ENCODE data around the gene POU6F2.

The POU6F2 gene

DNA sequence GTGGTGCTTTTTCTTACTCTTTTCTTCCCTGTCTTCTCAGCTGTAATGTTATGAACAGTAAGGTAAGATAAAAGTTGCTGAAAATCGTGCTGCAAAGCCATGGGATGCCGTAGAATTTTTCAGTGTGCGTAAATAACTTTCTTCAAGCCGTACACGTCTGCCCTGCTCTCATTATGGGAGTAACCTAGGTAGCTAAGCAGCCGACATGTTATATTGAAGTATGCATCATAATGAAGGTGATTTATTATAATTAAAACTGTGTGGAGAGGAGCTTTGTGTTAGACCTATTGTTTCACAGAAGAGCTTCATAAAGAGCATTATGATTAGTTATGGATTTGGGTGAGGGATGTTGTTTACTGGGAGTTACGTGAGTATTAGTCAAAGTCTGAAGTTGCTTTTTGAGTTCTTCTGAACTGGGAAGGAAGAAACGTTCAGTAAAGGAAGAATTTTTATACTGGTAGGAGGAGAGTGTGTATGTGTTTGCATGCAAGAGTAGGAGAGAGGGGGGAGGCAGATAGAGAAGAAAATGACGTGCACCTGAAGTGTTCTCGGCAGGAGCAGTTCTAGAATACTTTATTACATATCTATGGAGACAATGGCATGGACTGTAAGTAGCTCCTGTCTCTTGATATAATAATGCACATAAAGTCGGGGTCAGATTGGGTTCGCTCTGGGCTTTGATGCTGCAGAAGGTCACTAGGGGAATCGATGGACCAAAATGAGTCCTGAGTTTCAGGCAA lies 56.3 kb downstream of the POU6F2 start:
- H3K27me3 ChIP-seq (ENCODE audit: insufficient read depth, low read length) = peaks cover 50% of the 10 kb centered on the region
- no peaks in the 10 kb centered on the region for H3K36me3 ChIP-seq (ENCODE audit: insufficient read depth, low read length)
- no peak overlapping the region for H3K4me3 ChIP-seq (ENCODE audit: low read depth, low read length)
- no peaks in the 10 kb centered on the region for H3K79me2 ChIP-seq (ENCODE audit: control insufficient read depth, insufficient read depth, low read length, unreplicated experiment)
- no peak overlapping the region for H2AFZ ChIP-seq (ENCODE audit: low read length, unreplicated experiment)
- no peak overlapping the region for H3K27ac ChIP-seq (ENCODE audit: low read depth, low read length)
- no peaks in the 10 kb centered on the region for H3K4me1 ChIP-seq (ENCODE audit: control insufficient read depth, insufficient read depth, low read length, unreplicated experiment)

DNA sequence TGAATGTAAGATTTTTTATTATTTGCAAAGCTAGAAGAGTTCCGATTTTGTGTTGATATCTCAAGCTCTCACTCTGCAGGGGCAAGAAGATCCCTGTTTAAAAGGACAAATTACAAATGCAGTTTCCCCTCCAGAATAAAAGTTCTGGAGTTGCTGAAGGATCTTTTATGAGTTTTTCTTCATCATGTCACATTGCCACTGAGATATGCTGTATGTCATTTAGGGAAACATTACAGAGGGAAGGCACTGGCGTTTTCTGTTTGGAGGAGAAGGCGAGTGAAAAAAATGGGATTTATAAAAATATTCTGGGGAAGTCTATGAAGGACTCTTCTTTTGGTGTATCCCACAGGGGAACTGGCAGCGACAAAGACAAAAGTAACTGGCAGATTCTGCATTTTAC lies 57.4 kb downstream of the POU6F2 start:
- H3K36me3 ChIP-seq (ENCODE audit: insufficient read depth, low read length) = no peaks in the 10 kb centered on the region
- no peaks in the 10 kb centered on the region for H3K79me2 ChIP-seq (ENCODE audit: control insufficient read depth, insufficient read depth, low read length, unreplicated experiment)
- H3K4me3 ChIP-seq (ENCODE audit: low read depth, low read length) = no peak overlapping the region
- H2AFZ ChIP-seq (ENCODE audit: low read length, unreplicated experiment) = no peak overlapping the region
- H3K27ac ChIP-seq (ENCODE audit: low read depth, low read length) = no peak overlapping the region
- no peaks in the 10 kb centered on the region for H3K4me1 ChIP-seq (ENCODE audit: control insufficient read depth, insufficient read depth, low read length, unreplicated experiment)
- peaks cover 50% of the 10 kb centered on the region for H3K27me3 ChIP-seq (ENCODE audit: insufficient read depth, low read length)

DNA sequence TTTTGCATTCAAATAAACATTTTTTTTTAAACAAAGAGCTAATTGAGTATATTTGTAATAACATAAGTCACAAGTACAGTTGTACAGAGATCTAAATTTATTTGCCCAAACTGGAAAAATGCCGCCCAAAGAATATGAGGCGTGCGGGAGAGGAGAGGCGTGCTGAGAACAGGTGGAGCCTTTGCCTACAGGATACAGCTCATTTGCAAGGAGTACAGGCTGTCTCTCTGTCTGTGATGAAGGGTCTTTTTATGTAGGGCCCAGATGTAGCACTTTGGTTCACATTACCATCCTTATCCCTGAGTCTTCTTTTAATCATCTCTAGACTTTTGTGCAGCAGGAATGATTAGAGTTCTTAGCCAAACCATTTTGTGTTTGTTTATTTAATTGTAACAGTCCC lies 58.2 kb downstream of the POU6F2 start:
- Histone ChIP-seq H2AFZ (ENCODE audit: low read length, unreplicated experiment) (no peak overlapping the region), H3K27ac (ENCODE audit: low read depth, low read length) (no peak overlapping the region), H3K36me3 (ENCODE audit: insufficient read depth, low read length) (no peaks in the 10 kb centered on the region), H3K79me2 (ENCODE audit: control insufficient read depth, insufficient read depth, low read length, unreplicated experiment) (no peaks in the 10 kb centered on the region), H3K4me1 (ENCODE audit: control insufficient read depth, insufficient read depth, low read length, unreplicated experiment) (no peaks in the 10 kb centered on the region), H3K4me3 (ENCODE audit: low read depth, low read length) (no peak overlapping the region), H3K27me3 (ENCODE audit: insufficient read depth, low read length) (peaks cover 50% of the 10 kb centered on the region)

- Histone ChIP-seq H3K27ac (ENCODE audit: low read depth, low read length) (no peak overlapping the region), H3K4me1 (ENCODE audit: control insufficient read depth, insufficient read depth, low read length, unreplicated experiment) (no peaks in the 10 kb centered on the region), H2AFZ (ENCODE audit: low read length, unreplicated experiment) (no peak overlapping the region)
Measured at GRCh38 chr7:39042670-39043069, 65.0 kb downstream of the POU6F2 start.

GRCh38 chr7:39043531-39043930 lies 65.8 kb downstream of the POU6F2 start:
- Histone ChIP-seq H2AFZ (ENCODE audit: low read length, unreplicated experiment) (no peak overlapping the region), H3K27ac (ENCODE audit: low read depth, low read length) (no peak overlapping the region), H3K36me3 (ENCODE audit: insufficient read depth, low read length) (no peaks in the 10 kb centered on the region), H3K4me1 (ENCODE audit: control insufficient read depth, insufficient read depth, low read length, unreplicated experiment) (no peaks in the 10 kb centered on the region), H3K4me3 (ENCODE audit: low read depth, low read length) (no peak overlapping the region), H3K27me3 (ENCODE audit: insufficient read depth, low read length) (0 out of 2 replicates have a peak, but pooled peaks cover 4% of the 10 kb centered on the region), H3K79me2 (ENCODE audit: control insufficient read depth, insufficient read depth, low read length, unreplicated experiment) (no peaks in the 10 kb centered on the region)

More at GRCh38 chr7:39042670-39043069, 65.0 kb downstream of the POU6F2 start:
- Histone ChIP-seq H3K79me2 (ENCODE audit: control insufficient read depth, insufficient read depth, low read length, unreplicated experiment) (no peaks in the 10 kb centered on the region), H3K36me3 (ENCODE audit: insufficient read depth, low read length) (no peaks in the 10 kb centered on the region), H3K4me3 (ENCODE audit: low read depth, low read length) (no peak overlapping the region), H3K27me3 (ENCODE audit: insufficient read depth, low read length) (0 out of 2 replicates have a peak, but pooled peaks cover 6% of the 10 kb centered on the region)

DNA sequence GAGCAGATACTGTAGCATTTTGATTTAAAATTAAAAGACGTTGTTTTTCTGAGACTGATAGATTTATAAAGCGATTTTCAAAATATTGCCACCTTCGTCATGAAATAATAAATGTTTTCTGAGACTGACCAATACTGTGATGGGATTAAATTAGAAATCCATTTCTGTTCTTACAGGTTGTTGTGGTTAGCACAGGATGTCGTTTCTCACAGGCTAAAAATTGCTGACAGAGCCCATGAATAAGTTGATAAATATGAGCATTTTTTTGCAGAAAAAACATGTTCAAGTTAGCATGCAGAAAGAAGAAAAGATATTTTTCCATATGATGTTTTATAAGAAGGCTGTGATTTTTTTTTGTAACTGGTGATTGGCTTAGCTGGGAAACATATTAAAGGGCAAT lies 66.8 kb downstream of the POU6F2 start:
- no peak overlapping the region for H3K27ac ChIP-seq (ENCODE audit: low read depth, low read length)
- H3K79me2 ChIP-seq (ENCODE audit: control insufficient read depth, insufficient read depth, low read length, unreplicated experiment) = no peaks in the 10 kb centered on the region
- H2AFZ ChIP-seq (ENCODE audit: low read length, unreplicated experiment) = no peak overlapping the region
- H3K4me3 ChIP-seq (ENCODE audit: low read depth, low read length) = no peak overlapping the region
- no peaks in the 10 kb centered on the region for H3K27me3 ChIP-seq (ENCODE audit: insufficient read depth, low read length)
- no peaks in the 10 kb centered on the region for H3K36me3 ChIP-seq (ENCODE audit: insufficient read depth, low read length)
- no peaks in the 10 kb centered on the region for H3K4me1 ChIP-seq (ENCODE audit: control insufficient read depth, insufficient read depth, low read length, unreplicated experiment)

- Histone ChIP-seq H3K79me2 (ENCODE audit: control insufficient read depth, insufficient read depth, low read length, unreplicated experiment) (no peaks in the 10 kb centered on the region), H2AFZ (ENCODE audit: low read length, unreplicated experiment) (no peak overlapping the region), H3K36me3 (ENCODE audit: insufficient read depth, low read length) (no peaks in the 10 kb centered on the region), H3K27ac (ENCODE audit: low read depth, low read length) (no peak overlapping the region), H3K4me1 (ENCODE audit: control insufficient read depth, insufficient read depth, low read length, unreplicated experiment) (no peaks in the 10 kb centered on the region), H3K4me3 (ENCODE audit: low read depth, low read length) (no peak overlapping the region), H3K27me3 (ENCODE audit: insufficient read depth, low read length) (no peaks in the 10 kb centered on the region)
Measured at GRCh38 chr7:39045231-39045630, 67.5 kb downstream of the POU6F2 start.

DNA sequence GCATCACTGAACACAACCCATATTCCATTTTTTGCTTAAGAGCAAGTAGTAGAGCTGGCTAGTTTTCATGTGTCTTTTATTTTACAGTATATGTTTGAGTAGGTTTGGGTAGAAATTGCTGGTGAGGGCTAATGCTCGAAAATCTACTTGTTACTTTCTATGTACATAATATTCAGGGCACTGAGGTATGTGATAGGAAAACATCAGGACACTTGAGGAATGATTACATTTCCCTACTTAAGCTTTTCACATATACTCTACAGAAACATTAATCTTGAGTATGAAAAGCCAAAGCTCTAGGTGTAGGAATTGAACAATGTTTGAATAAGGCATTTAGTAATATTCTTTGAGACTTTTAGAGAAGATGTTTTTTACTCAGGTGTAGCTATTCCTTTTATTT lies 73.6 kb downstream of the POU6F2 start:
- H3K27me3 ChIP-seq (ENCODE audit: insufficient read depth, low read length) = no peaks in the 10 kb centered on the region
- H3K79me2 ChIP-seq (ENCODE audit: control insufficient read depth, insufficient read depth, low read length, unreplicated experiment) = no peaks in the 10 kb centered on the region
- H3K4me3 ChIP-seq (ENCODE audit: low read depth, low read length) = no peak overlapping the region
- no peaks in the 10 kb centered on the region for H3K4me1 ChIP-seq (ENCODE audit: control insufficient read depth, insufficient read depth, low read length, unreplicated experiment)
- H2AFZ ChIP-seq (ENCODE audit: low read length, unreplicated experiment) = no peak overlapping the region
- no peak overlapping the region for H3K27ac ChIP-seq (ENCODE audit: low read depth, low read length)
- H3K36me3 ChIP-seq (ENCODE audit: insufficient read depth, low read length) = no peaks in the 10 kb centered on the region

GRCh38 chr7:39051707-39052106 lies 74.0 kb downstream of the POU6F2 start:
- Histone ChIP-seq H3K27ac (ENCODE audit: low read depth, low read length) (no peak overlapping the region), H3K4me3 (ENCODE audit: low read depth, low read length) (no peak overlapping the region), H2AFZ (ENCODE audit: low read length, unreplicated experiment) (no peak overlapping the region), H3K79me2 (ENCODE audit: control insufficient read depth, insufficient read depth, low read length, unreplicated experiment) (no peaks in the 10 kb centered on the region), H3K36me3 (ENCODE audit: insufficient read depth, low read length) (no peaks in the 10 kb centered on the region), H3K4me1 (ENCODE audit: control insufficient read depth, insufficient read depth, low read length, unreplicated experiment) (no peaks in the 10 kb centered on the region), H3K27me3 (ENCODE audit: insufficient read depth, low read length) (no peaks in the 10 kb centered on the region)

- no peak overlapping the region for H2AFZ ChIP-seq (ENCODE audit: low read length, unreplicated experiment)
- no peaks in the 10 kb centered on the region for H3K27me3 ChIP-seq (ENCODE audit: insufficient read depth, low read length)
- H3K36me3 ChIP-seq (ENCODE audit: insufficient read depth, low read length) = no peaks in the 10 kb centered on the region
- no peaks in the 10 kb centered on the region for H3K4me1 ChIP-seq (ENCODE audit: control insufficient read depth, insufficient read depth, low read length, unreplicated experiment)
- H3K27ac ChIP-seq (ENCODE audit: low read depth, low read length) = no peak overlapping the region
- no peaks in the 10 kb centered on the region for H3K79me2 ChIP-seq (ENCODE audit: control insufficient read depth, insufficient read depth, low read length, unreplicated experiment)
- H3K4me3 ChIP-seq (ENCODE audit: low read depth, low read length) = no peak overlapping the region
Measured at GRCh38 chr7:39054731-39055130, 77.0 kb downstream of the POU6F2 start.

DNA sequence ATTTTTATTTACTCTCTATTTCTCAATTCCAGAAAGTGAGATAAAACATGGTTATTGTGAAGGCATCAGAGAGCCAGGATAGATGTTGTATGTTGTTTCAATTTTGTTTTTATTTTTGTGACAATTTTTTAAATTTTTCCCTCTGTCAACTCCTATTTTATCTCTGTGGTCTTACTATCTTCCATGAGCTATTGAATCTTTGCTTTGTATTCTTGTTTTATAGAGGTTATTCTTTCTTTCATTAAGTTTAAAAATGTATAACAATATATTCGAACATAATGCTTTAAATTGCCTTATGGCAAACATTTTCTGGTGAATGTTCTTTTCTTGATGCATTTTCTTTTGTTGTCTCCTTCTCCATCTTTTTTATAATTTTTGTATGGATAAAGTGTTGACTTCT lies 78.4 kb downstream of the POU6F2 start:
- Histone ChIP-seq H3K4me3 (ENCODE audit: low read depth, low read length) (no peak overlapping the region), H3K4me1 (ENCODE audit: control insufficient read depth, insufficient read depth, low read length, unreplicated experiment) (no peaks in the 10 kb centered on the region), H3K36me3 (ENCODE audit: insufficient read depth, low read length) (no peaks in the 10 kb centered on the region), H3K27me3 (ENCODE audit: insufficient read depth, low read length) (no peaks in the 10 kb centered on the region), H2AFZ (ENCODE audit: low read length, unreplicated experiment) (no peak overlapping the region), H3K79me2 (ENCODE audit: control insufficient read depth, insufficient read depth, low read length, unreplicated experiment) (no peaks in the 10 kb centered on the region), H3K27ac (ENCODE audit: low read depth, low read length) (no peak overlapping the region)
